Activated naive CD8-positive, alpha-beta T cell treated with anti-CD3 and anti-CD28 coated beads, Interleukin-2, amount 50 U/mL, for 16 hours (primary cell): Measurements from ENCODE around the gene LYZ.
"Not testable (repeated sequence)": the region's sequence is repeated elsewhere in the genome, so short reads cannot be mapped to it uniquely, and the experiment has no call there.

Experiments
- DNase-seq: peaks from one replicate; pipeline ENCODE4 v3.0.0-alpha.2; 2020; ENCODE audit warnings: low read depth, low spot score

Gene LYZ

GRCh38 chr12:69348162-69348938, at the start of gene LYZ:
TSS of gene LYZ (plus strand) at chr12:69348381. CDS start at chr12:69348409, 28 bp downstream.
- DNase-seq, result no peak

- no peak for DNase-seq
Observed at GRCh38 chr12:69298947-69299346, 49.2 kb upstream of the LYZ start.

GRCh38 chr12:69304284-69304683, 43.9 kb upstream of the LYZ start:
- no peak for DNase-seq

- DNase-seq, result no peak
Observed at GRCh38 chr12:69309461-69309860, 38.7 kb upstream of the LYZ start.

GRCh38 chr12:69313209-69313608, 35.0 kb upstream of the LYZ start:
- DNase-seq, result no peak

- not testable (repeated sequence) for DNase-seq
Observed at GRCh38 chr12:69316784-69317183, 31.4 kb upstream of the LYZ start.

GRCh38 chr12:69317233-69317632, 30.9 kb upstream of the LYZ start:
- DNase-seq, result not testable (repeated sequence)

- DNase-seq, result no peak
Observed at GRCh38 chr12:69318225-69318624, 30.0 kb upstream of the LYZ start.

GRCh38 chr12:69321351-69321750, 26.8 kb upstream of the LYZ start:
- no peak for DNase-seq

- DNase-seq, result no peak
Observed at GRCh38 chr12:69324797-69325466, 23.2 kb upstream of the LYZ start.

GRCh38 chr12:69328426-69328825, 19.8 kb upstream of the LYZ start:
- DNase-seq, result no peak

- DNase-seq, result no peak
Observed at GRCh38 chr12:69329669-69330428, 18.3 kb upstream of the LYZ start.

GRCh38 chr12:69330475-69331473, 17.4 kb upstream of the LYZ start:
- DNase-seq, result peak; percentile 5

- DNase-seq, result no peak
Observed at GRCh38 chr12:69331519-69331908, 16.7 kb upstream of the LYZ start.

- DNase-seq, result no peak
Observed at GRCh38 chr12:69331909-69332684, 16.1 kb upstream of the LYZ start.

- no peak for DNase-seq
Observed at GRCh38 chr12:69332815-69333358, 15.3 kb upstream of the LYZ start.

- no peak for DNase-seq
Observed at GRCh38 chr12:69334158-69334557, 14.0 kb upstream of the LYZ start.

GRCh38 chr12:69337311-69338090, 10.7 kb upstream of the LYZ start:
- no peak for DNase-seq

- no peak for DNase-seq
Observed at GRCh38 chr12:69338120-69338859, 9.9 kb upstream of the LYZ start.
